ENCODE data around the gene CLNS1A.

- no peak for TF ChIP-seq GATA2 (IDR thresholded peaks at IDR 0.05; ENCODE audit: low read depth, low read length)
- no peak for TF ChIP-seq GATA3 (IDR thresholded peaks at IDR 0.05; ENCODE audit: low read depth, low read length)
These were observed 35.1 kb downstream of the CLNS1A start for GRCh38 chr11:77602381-77603088.
